HL-60 (cell line): ENCODE results near the gene SART1.
"Not testable (repeated sequence)": the region's sequence is repeated elsewhere in the genome, so short reads cannot be mapped to it uniquely, and the experiment has no call there.

Source experiments
- CTCF ChIP-seq: IDR thresholded peaks from one replicate; pipeline ENCODE4 v1.5.1; 2011; ENCODE audit warnings: low read length, control low read depth, inconsistent platforms; ENCODE audit not compliant: insufficient read depth
- REST ChIP-seq: IDR thresholded peaks from 2 replicates; pipeline ENCODE4 v1.6.1; 2012; ENCODE audit warnings: low read depth; ENCODE audit not compliant: insufficient replicate concordance

- TF ChIP-seq CTCF, REST: not testable (repeated sequence)
Measured at GRCh38 chr11:66023186-66023440, 61.6 kb downstream of the SART1 start.
